GM21717 (cell line): ENCODE data around the gene GHRHR.

ENCODE experiments used
- ATAC-seq: cut with Tn5 transposase; IDR thresholded peaks from one replicate; pipeline ENCODE4 v1.9.1; 2021; ENCODE audit warnings: mild to moderate bottlenecking, moderate library complexity; ENCODE audit not compliant: unreplicated experiment

The GHRHR gene

DNA sequence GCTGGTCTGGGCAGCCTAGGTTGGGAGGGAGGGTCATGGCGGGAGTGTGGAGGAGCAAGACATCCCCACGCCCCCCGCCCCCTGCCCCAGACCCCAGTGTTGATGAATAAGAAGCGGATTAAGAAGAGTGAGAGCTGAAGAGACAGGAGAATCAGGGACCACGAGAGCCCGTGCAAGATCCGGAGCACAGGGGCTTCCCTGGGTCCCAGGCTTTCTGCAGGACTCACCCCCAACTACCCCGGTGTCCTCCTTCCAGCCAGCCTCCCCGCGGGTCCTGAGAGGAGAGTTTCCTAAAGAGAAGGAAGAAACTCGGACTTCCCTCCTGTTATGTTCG lies 20.1 kb downstream of the GHRHR start:
- no peak for ATAC-seq

DNA sequence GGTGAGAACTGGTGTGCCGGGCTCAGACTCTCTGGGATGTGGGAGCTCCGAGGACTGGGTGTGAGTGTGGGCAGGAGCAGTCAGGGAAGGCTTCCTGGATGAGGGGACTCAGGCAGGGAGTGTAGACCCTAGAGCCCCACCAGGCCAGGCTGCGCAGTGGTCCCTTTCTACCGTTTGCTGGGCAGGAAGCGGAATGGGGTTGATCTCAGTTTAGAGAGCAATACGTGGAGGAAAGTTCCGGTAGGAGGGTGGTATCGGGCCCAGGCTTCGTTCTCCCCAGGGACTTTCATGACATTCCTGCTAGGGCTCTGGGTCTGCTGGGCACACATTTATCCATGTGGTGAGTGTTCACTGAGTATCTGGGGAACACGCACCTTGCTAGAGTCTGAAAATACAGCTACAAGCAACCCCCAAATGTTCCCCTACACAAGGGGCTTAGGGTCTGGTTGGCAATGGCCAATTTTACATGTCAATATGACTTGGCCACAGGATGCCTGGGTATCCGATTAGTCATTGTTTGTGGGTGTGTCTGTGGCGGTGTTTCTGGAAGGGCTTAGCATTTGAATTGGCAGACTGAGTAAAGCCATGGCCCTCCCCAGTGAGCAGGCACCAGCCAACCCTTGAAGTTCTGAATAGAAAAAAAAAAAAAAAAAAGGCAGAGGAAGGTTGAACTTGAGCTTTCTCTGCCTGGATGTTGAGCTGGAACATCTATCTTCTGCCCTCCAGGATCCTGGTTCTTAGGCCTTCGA lies 20.8 kb downstream of the GHRHR start:
- no peak for ATAC-seq

DNA sequence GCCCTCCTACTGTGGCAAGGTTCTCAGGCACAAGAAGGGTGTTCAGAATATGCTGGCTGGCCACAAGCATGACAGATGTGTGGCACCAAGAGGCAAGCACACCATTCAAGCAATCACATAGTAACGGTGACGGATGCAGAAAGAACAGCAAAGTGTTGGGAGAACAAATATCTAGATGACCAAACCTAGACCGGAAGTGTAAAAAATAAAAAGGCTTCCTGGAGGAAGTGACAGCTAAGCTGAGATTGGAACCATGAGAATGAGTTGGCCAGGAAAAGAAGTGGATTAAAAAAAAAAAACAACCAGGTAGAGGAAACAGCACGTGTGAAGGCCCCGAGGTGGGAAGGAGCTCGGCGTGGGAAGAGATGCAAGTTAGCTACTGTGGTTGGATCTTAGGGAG lies 22.0 kb downstream of the GHRHR start:
- ATAC-seq, result no peak

DNA sequence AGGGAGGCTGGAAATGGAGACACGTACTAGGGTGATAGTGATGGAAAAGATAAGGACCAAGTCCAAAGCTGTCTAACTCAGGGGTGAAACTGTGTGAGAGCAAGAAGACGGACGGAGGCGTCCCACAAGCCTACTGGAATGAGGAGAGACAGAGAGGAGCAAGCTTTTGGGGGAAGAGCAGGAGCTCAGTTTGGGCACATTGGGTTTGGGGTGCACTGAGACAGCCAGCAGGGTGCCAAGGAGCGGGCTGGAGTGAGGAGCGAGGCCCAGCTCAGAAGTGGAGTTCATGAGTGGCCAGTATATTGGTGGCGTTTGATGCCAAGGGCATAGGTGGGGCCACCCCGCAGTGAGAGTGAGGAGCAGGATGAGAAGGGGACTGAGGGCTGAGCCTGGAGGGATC lies 22.6 kb downstream of the GHRHR start:
- no peak for ATAC-seq

DNA sequence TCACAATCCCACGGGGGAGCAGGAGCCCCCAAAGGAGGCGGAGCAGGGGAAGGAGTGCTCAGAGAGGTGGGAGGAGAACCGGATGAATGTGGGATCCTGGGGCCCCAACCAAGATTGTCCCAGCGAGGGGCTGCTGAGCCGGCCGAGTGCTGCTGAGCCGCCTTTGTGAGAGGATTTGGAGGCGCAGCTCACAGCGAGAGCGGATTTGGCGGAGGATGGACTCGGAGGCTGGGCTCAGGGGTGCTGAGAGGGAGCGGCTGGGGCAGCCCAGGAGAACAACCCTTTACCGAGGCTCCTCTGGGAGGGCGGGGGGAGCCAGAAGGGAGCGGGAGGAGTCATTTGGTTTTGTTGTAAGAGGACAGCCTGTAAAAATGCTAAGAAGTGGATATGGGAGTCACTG lies 23.0 kb downstream of the GHRHR start:
- no peak for ATAC-seq

- no peak for ATAC-seq
These were observed 23.4 kb downstream of the GHRHR start for GRCh38 chr7:30987178-30987577.

DNA sequence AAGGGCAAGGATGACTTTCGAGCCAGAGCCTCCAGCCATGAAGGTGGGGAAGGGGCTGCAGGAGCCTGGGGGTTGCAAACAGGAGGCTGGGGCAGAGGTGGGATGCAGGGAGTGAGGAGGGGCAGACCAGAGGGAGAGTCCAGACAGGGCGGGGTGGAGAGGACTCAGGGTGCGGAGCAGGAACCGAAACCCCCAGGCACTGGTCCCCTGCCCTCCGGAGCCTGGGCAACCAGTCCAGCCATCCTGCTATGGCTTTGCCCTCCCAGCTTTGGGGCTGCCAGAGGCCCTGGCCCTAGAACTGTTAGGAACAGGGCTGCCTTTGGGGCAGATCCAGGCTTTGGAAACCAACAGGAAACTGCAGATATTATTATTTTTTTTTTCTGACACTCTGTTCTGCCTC lies 24.2 kb downstream of the GHRHR start:
- ATAC-seq, result no peak

DNA sequence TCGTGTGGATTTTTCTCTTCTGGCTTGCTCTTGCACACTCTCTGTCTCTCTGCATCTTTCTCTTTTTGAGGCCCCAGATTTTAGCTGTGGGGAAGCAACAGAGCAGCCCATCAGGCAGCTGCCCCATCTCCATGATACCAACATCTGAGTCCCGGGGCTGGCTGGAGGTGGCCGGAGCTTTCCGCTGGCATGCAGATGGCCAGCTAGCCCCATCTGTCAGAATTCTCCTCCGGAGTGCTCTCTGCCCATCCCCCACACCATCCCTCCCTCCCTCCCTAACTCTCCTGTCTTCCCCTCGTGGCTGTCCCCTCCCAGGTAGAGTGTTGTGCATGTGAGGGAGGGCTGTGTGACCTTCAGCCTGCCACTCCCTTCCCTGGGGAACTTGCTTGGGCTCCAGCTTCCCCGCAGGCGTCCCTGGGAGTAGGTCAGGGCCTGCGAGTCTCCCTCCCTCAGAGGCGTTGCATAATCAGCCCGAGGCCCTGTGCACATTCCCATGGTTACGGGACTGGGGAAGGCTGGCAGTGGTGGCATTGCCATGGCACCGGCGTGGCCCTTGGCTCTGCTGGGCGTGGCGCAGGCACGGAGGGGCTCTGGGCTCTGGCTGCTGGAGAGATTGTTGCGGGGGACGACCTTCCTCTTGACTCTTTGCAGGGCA lies 24.7 kb downstream of the GHRHR start:
- no peak for ATAC-seq

GRCh38 chr7:30989008-30989823 lies 25.5 kb downstream of the GHRHR start:
- no peak for ATAC-seq

DNA sequence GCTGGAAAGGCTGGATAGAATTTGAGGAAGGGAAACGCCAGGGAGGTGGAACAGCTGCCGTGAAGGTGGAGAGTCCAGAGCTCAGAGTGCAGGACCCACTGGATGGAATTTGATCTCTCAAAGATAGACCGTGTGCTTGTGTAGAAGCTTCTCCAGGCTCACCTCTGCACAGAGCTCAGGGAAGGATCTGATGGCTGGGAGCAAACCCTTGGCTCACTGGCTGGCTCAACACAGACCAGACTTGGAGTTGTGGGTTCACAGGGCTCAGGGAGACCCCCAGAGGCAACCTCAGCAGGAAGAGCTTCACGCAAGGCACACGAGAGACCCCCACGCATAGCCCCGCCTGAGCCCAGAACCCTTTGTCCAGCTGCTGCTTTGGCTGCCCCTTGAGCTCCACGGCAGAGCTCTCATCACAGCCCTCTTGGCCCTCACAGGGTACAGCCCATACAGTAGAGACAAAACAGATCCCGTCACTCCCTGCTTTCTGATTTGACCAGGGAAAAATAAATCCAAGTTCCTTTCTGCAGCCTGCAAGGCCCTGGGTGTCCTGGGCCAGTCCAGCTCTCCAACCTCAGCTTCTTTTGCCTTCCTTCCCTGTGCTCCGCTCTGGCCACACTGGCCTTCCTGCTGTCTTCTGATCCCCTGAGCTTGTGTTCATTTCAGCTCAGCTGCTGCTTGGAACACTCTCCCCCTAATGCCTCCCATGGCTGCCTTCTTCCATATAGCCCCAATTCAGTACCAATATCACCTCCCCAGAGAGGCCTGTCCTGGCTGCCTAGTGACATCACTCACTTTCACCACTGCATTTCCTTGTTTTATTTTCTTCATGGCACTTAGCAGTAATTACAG lies 26.3 kb downstream of the GHRHR start:
- ATAC-seq, result no peak

DNA sequence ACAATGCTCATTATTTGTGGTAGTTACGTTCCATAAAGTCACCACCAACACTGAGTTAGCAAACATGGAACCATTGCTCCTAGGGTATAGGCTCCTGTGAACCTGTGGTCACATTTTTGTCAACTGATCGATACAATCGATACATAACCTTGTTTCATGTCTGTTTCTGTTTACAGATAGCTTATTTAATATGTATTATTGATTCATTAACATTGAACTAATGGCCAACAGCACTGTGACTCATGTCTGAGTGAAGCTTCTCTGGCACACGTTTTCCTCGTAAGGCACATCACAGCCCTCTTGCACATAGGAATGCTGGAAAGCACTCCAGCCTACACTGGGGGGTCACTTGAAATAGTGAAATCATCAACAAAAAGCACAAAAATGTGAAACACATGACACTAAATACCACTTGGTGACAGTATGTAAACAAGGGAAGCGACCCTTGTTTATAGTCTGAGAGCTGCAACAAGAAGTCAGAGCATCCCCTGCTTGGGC lies 27.0 kb downstream of the GHRHR start:
- no peak for ATAC-seq

GRCh38 chr7:30992414-30992813 lies 28.7 kb downstream of the GHRHR start:
- ATAC-seq, result no peak

- no peak for ATAC-seq
These were observed 30.7 kb downstream of the GHRHR start for GRCh38 chr7:30994206-30995100.

- no peak for ATAC-seq
These were observed 31.8 kb downstream of the GHRHR start for GRCh38 chr7:30995536-30995935.

- no peak for ATAC-seq
These were observed 32.5 kb downstream of the GHRHR start for GRCh38 chr7:30996256-30996655.

GRCh38 chr7:30996883-30997282 lies 33.1 kb downstream of the GHRHR start:
- no peak for ATAC-seq

GRCh38 chr7:30997316-30997715 lies 33.6 kb downstream of the GHRHR start:
- no peak for ATAC-seq

GRCh38 chr7:30998180-30998579 lies 34.4 kb downstream of the GHRHR start:
- no peak for ATAC-seq

DNA sequence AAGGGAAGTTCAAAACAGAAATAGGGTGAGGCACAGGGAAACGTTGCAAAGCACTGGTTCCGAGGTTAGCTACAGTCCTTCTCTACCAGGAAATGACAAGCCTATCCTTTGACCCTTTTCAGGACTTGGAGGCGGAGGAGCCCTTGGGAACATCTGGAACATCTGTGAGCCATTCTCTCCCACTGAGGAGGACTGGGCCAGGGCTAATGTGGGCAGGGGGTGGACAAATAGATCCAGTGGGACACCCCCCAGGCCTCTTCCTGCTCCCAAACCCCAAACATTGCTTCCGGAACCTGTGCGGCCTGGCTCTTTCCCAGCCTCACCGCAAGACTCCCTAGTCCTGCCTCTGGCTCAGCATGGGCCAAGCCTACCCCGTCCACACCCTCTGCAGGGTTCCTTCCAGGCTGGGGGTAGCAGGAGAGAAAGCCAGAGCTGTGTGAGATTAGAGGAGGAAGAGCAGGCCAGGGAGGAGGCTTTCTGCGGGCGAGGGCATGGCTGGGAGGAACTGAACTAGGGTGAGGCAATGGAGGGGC lies 36.5 kb downstream of the GHRHR start:
- ATAC-seq, result no peak

GRCh38 chr7:31000779-31001178 lies 37.0 kb downstream of the GHRHR start:
- no peak for ATAC-seq
